Dendritic cell treated with granulocyte-macrophage colony-stimulating factor and Interleukin-4, amounts not matched to agents 40 ng/mL and 50 ng/mL, for 4 days (primary cell): ENCODE data around the gene CACNG3.
"Not testable (repeated sequence)": the region's sequence is repeated elsewhere in the genome, so short reads cannot be mapped to it uniquely, and the experiment has no call there.

ENCODE experiments used
- H3K27ac Mint-ChIP-seq: one replicate; pipeline ENCODE4 v1.8.0; 2022; ENCODE audit warnings: mild to moderate bottlenecking, mixed read lengths
- H3K27me3 Mint-ChIP-seq: one replicate; pipeline ENCODE4 v1.8.0; 2022; ENCODE audit warnings: mild to moderate bottlenecking, mixed read lengths
- H3K36me3 Mint-ChIP-seq: one replicate; pipeline ENCODE4 v1.8.0; 2022; ENCODE audit warnings: low read depth, mixed read lengths
- H3K4me1 Mint-ChIP-seq: one replicate; pipeline ENCODE4 v1.8.0; 2022; ENCODE audit warnings: low read depth, mixed read lengths
- H3K4me3 Mint-ChIP-seq: one replicate; pipeline ENCODE4 v1.8.0; 2022; ENCODE audit warnings: mild to moderate bottlenecking, moderate library complexity, mixed read lengths
- H3K9me3 Mint-ChIP-seq: one replicate; pipeline ENCODE4 v1.8.0; 2022; ENCODE audit warnings: mixed read lengths
- intact Hi-C: fragments of 100-400 bp; cut with micrococcal nuclease; formaldehyde crosslinking; loops from one replicate; pipeline ENCODE4 v1.15.0; 2022

Gene CACNG3

DNA sequence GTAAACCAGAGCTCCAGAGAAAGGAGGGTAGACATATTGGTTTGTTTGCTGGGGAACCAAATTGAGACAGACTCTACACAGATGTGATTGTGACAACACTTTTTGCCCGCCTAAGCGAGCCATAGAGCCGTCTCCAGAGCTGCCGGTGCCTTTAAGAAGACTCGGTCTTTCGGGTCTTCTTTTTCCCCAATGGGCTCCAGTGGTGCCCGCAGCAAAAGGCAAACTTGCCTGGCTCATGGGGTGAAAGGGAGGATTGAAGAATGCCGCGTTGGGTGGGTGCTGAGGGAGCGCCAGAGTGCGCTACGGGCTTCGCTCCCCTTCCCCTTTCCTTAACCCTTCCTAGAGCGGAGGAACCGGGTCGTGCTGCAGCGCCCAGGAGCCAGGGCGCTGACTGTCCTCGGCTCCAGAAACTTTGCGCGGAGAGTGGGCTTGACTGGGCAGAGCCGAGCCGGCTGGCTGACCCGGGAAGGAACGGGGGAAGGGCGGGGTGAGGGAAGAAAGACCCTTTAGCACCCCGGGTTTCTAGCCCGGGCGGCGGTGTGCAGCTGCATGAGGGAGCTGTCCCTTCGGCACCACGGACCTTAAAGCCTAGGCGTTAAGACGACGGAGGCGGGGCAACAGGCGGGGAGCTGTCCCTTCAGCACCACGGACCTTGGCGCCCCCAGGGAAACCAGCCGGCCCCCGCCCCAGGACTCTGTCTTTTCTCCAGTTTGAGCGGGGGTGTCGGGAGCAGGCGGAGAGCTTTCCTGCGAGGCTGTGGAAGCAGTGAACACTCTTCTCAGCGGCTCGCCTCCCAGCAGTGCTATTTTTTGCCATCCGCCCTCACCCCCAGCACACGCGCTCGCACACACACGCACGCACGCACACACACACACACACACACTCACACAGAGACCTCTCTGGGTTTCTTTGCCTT lies at the start of gene CACNG3:
Gene CACNG3, plus strand, starts transcription at position 880 of the 916 bp plus-strand sequence. CDS start 420 bp downstream, outside the sequence.
- Mint-ChIP-seq H3K27me3 (peaks cover 49% of the 10 kb centered on the region), H3K27ac (no peak within 1 kb of the TSS)
- intact Hi-C loops: no loop called here

DNA sequence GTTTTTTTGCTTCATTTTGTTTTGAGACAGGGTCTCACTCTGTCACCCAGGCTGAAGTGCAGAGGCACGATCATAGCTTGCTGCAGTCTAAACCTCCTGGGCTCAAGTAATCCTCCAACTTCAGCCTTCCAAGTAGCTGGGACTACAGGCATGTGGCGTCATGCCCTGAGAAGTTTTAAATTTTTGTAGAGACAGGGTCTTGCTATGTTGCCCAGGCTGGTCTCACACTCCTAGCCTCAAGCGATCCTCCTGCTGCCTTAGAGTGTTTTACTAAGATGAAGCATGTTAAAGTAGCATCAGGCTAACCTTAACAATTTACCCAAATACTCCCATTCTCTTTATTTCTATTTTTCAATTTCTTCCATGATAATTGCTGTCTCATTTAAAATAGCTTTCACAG lies 49.2 kb upstream of the CACNG3 start:
- intact Hi-C loops: no loop called here
- Mint-ChIP-seq H3K36me3 (peaks cover 42% of the 10 kb centered on the region), H3K4me3 (no peak overlapping the region), H3K27ac (no peak overlapping the region), H3K27me3 (no peaks in the 10 kb centered on the region), H3K4me1 (no peaks in the 10 kb centered on the region), H3K9me3 (no peaks in the 10 kb centered on the region)

More for the DNA sequence above, at the start of gene CACNG3:
- Mint-ChIP-seq H3K4me3 (no peak within 1 kb of the TSS), H3K4me1 (no peaks in the 10 kb centered on the region), H3K9me3 (no peaks in the 10 kb centered on the region), H3K36me3 (no peaks in the 10 kb centered on the region)

DNA sequence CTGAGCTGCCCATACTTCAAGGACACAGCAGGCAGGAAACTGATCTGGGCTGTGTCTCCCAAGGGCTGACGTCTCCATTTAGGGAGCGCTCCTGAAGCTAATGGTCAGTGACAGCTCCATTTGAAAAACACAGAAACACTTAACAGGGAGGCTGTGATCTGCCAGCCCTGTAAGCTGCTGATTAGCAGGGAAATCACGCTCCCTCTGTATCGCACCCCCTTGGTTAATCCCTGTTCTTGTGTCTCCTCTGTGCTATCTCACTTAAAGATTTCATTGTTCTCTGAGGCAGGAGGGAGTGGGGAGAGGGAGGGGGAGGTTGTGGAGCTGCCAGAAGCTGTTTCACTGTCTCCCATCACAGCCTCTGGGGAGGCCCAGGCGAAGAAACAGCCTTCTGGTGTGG lies 47.4 kb upstream of the CACNG3 start:
- Mint-ChIP-seq H3K36me3 (peaks cover 43% of the 10 kb centered on the region), H3K4me1 (no peaks in the 10 kb centered on the region), H3K9me3 (no peaks in the 10 kb centered on the region), H3K27me3 (no peaks in the 10 kb centered on the region), H3K27ac (no peak overlapping the region), H3K4me3 (no peak overlapping the region)
- intact Hi-C loops: no loop called here

DNA sequence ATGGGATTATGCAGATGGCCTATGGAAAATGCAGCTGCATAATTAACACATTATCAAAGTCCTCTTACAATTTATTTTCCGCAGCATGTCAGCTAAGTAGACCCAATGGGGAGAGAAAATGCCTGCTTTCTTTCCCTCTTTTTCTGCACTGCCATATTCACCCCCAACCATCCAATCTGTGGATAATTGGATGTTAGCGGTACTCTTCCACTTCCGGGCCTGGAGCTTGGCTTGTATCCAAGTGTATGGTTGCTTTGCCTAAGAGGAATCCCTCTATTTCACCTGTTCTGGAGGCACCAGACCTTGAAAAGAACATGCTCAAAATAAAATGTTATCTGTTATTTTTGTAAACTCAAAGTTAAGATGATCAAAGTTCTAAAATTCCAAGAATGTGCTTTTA lies 41.1 kb upstream of the CACNG3 start:
- intact Hi-C loops: no loop called here
- Mint-ChIP-seq H3K27ac (no peak overlapping the region), H3K27me3 (no peaks in the 10 kb centered on the region), H3K9me3 (no peaks in the 10 kb centered on the region), H3K36me3 (peaks cover 32% of the 10 kb centered on the region), H3K4me1 (no peaks in the 10 kb centered on the region), H3K4me3 (no peak overlapping the region)

DNA sequence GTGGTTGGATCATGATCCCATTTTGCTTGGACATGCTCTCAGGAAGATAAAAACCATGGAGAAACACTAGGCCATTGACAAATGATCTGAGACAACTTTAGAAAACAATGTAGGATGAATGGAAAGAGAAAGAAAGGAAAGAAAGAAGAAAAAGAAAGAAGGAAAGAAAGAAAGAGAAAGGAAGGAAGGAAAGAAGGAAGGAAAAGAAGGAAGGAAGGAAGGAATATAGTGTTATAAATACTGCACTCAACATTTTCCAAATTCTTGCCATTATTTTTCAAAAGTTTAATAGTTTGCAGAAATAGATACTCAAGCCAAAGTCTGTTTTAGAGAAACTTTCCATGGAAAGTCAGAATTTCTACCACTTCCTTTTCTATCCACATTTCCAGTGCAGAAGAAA lies 39.2 kb upstream of the CACNG3 start:
- intact Hi-C loops: no loop called here
- H3K27ac Mint-ChIP-seq: no peak overlapping the region
- H3K9me3 Mint-ChIP-seq: no peaks in the 10 kb centered on the region
- H3K36me3 Mint-ChIP-seq: peaks cover 26% of the 10 kb centered on the region
- no peaks in the 10 kb centered on the region for H3K4me1 Mint-ChIP-seq
- H3K4me3 Mint-ChIP-seq: no peak overlapping the region
- no peaks in the 10 kb centered on the region for H3K27me3 Mint-ChIP-seq

DNA sequence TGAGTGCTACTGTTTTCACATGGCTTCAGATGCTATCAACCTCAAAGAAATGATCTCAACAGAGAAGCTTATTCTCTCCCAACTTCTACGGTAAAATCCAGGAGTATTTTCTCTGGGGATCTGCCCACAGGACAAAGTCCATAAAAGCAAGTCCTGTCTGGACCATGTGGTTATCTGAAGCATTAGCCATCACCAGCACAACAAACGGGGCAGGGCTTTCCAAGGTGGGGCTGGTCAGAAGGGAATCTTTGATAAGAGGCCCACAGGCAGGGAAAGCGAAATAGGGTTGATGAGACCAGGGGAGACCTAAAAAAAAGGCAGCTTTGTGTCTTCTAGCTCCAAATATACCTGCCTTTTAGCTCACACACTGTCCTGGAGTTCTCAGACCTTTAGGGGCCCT lies 38.7 kb upstream of the CACNG3 start:
- Mint-ChIP-seq H3K4me3 (no peak overlapping the region), H3K27ac (no peak overlapping the region), H3K4me1 (no peaks in the 10 kb centered on the region), H3K36me3 (peaks cover 25% of the 10 kb centered on the region), H3K9me3 (no peaks in the 10 kb centered on the region), H3K27me3 (no peaks in the 10 kb centered on the region)
- intact Hi-C loops: no loop called here

DNA sequence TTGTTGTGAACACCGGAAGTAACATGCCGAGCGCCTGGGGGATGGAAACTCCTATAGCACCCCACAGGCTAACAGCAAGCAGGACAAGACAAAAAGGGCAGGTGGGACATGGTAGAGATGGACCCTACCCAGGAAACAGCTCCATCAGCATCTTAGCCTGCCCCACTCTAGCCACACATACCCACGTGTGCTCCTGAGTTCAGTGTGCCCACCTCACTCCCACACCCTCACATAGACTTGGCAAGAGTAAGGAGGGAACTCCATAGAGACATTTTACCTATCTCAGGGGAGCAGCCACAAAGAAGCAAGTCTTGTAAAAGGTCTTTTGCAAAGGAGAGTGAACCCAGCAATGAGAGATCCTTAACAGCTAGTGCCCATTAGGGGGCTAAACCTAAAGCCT lies 37.8 kb upstream of the CACNG3 start:
- Mint-ChIP-seq H3K9me3 (no peaks in the 10 kb centered on the region), H3K27ac (no peak overlapping the region), H3K27me3 (no peaks in the 10 kb centered on the region), H3K4me1 (no peaks in the 10 kb centered on the region), H3K4me3 (no peak overlapping the region), H3K36me3 (peaks cover 20% of the 10 kb centered on the region)
- intact Hi-C loops: no loop called here

DNA sequence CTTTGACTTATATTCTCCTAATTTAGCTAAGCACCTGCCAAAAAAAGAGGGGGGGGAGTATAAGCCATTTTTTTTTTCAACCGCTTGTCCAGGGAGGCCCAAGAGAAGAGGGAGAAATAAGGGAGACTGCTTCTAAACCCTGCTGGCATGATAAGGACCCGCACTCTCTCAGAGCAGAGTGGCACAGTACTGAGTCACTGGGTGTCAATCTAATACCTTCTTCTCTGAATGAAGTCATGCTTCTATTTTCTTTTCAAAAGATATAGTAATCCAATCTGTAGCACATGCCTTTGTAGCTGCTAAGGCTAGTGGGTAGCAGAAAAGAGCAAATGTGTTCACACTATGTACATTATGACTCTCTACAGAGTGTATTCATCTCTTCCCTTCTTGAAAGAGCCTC lies 34.9 kb upstream of the CACNG3 start:
- Mint-ChIP-seq H3K9me3 (no peaks in the 10 kb centered on the region), H3K27me3 (peaks cover 2% of the 10 kb centered on the region), H3K36me3 (peaks cover 6% of the 10 kb centered on the region), H3K4me1 (no peaks in the 10 kb centered on the region), H3K4me3 (no peak overlapping the region), H3K27ac (no peak overlapping the region)
- intact Hi-C loops: no loop called here

DNA sequence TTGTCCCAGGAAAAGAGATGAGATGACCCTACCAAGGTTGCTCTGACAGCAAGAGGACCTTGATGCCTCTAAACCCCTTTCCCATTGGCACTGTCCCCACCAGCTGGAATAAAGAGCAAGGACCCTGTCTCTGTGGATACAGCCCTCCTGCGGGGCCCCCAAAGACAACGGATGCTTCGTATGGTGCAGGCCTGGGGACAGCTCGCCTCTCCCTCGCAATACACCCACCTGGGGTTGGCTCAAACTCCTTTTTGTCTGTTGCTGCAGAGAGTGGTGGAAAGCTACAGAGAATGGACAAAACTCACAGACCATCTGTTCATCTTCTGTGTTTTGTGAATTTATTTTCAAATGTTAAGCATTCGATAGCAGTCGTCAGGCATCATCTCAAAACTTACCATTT lies 27.6 kb upstream of the CACNG3 start:
- Mint-ChIP-seq H3K9me3 (no peaks in the 10 kb centered on the region), H3K27ac (no peak overlapping the region), H3K27me3 (peaks cover 4% of the 10 kb centered on the region), H3K36me3 (no peaks in the 10 kb centered on the region), H3K4me1 (no peaks in the 10 kb centered on the region), H3K4me3 (no peak overlapping the region)
- intact Hi-C loops: no loop called here

DNA sequence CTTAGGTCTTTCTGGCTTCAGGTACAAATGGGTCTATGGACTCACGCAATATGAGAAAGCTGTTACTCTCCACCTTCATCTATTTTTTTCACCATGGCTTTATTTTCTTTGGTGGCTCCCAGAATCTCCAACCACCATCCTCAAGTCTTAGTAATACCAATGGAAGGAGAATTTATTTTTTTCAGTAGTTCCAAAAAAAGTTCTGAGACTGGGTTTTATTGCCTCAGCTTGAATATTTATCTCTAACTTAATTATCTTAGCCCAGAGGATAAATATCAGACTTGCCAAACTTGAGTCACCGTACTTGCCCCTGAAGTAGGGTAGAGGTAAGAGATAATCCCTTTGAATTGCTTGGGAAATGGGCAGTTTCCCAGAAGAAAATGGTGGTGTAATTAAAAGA lies 23.2 kb upstream of the CACNG3 start:
- Mint-ChIP-seq H3K4me1 (no peaks in the 10 kb centered on the region), H3K36me3 (no peaks in the 10 kb centered on the region), H3K4me3 (no peak overlapping the region), H3K9me3 (peaks cover 12% of the 10 kb centered on the region), H3K27me3 (no peaks in the 10 kb centered on the region), H3K27ac (no peak overlapping the region)
- intact Hi-C loops: no loop called here

DNA sequence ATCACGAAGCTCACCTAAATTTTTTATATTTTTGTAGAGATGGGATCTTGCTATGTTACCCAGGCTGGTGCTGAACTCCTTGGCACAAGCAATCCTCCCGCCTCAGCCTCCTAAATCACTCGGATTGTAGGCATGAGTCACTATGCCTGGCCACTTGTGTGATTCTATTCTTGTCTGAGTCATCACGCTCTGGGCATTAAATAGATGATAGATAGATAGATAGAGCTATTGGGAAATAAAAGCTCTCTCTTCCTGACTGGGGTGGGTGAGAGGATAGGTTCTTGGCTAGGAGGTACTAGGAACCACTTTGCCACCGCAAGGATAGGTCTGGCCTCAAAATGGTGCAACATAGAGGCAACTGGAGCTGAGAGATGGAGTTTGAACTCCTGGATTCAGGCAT lies 21.4 kb upstream of the CACNG3 start:
- Mint-ChIP-seq H3K27ac (no peak overlapping the region), H3K27me3 (no peaks in the 10 kb centered on the region), H3K4me1 (no peaks in the 10 kb centered on the region), H3K4me3 (no peak overlapping the region), H3K36me3 (no peaks in the 10 kb centered on the region), H3K9me3 (peaks cover 27% of the 10 kb centered on the region)
- intact Hi-C loops: no loop called here

DNA sequence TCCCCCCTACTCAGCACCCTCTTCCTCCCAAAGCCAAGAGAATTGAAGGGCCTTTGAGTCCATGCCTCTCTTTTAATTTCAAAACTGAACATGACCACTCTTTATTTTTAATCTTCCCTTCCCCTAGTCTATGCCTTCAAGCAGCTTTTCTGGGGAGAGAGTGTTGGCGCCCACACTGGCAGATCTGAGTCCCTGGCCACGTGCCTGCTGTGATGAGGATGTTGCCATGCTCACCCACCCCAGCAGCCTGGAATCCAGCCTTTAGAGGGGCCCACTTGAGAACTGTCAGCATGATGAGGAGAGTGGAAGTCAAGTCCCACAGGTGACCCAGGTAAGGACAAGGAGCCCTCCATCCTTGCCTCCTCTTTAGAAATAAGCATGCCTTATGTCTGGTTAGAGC lies 20.3 kb upstream of the CACNG3 start:
- no peaks in the 10 kb centered on the region for H3K27me3 Mint-ChIP-seq
- H3K9me3 Mint-ChIP-seq: peaks cover 27% of the 10 kb centered on the region

DNA sequence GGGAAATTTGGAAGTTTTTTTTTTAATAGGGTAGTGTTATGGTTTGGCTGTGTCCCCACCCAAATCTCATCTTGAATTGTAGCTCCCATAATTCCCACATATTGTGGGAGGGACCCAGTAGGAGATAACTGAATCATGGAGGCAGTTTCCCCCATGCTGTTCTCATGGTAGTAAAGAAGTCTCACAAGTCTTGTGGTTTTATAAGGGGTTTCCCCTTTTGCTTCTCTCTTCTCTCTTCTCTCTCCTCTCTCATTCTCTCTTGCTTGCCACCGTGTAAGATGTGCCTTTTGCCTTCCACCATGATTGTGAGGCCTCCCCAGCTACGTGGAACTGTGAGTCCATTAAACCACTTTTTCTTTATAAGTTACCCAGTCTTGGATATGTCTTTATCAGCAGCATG lies 17.3 kb upstream of the CACNG3 start:
- intact Hi-C loops, H3K27ac Mint-ChIP-seq: not testable (repeated sequence)

More for the DNA sequence above, 20.3 kb upstream of the CACNG3 start:
- Mint-ChIP-seq H3K4me3 (no peak overlapping the region), H3K4me1 (no peaks in the 10 kb centered on the region), H3K36me3 (no peaks in the 10 kb centered on the region), H3K27ac (no peak overlapping the region)
- intact Hi-C loops: no loop called here

DNA sequence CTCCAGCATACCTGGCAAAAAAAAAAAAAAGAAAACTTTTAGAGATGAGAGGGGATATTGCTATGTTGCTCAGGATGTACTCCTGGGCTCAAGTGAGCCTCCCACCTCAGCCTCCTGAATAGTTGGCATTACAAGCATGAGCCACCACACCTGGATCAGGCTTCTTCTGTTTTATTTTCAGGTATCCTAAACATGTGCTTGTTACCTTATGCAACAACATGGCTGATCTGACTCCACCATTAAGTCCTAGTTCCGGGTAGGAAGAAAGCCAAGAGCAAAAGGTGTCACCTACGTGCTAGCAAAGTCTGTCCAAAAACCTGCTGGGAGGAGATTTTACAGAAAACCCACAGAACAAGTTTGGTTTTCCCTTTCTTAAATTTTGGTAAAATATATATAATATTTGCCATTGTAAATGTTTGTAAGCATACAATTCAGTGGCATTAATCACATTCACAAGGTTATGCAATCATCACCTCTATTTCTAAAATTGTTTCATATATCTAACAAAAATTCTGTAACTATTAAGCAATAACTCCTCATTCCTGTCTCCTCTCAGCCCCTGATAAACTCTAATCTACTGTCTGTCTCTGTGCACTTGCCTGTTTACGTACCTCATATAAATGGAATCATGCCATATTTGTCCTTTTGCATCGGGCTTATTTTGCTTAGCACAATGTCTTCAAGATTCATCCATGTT lies 9.1 kb upstream of the CACNG3 start:
- intact Hi-C loops: no loop called here
- Mint-ChIP-seq H3K4me3 (no peak overlapping the region), H3K4me1 (no peaks in the 10 kb centered on the region), H3K27ac (no peak overlapping the region), H3K27me3 (peaks cover 18% of the 10 kb centered on the region), H3K36me3 (no peaks in the 10 kb centered on the region), H3K9me3 (no peaks in the 10 kb centered on the region)

More for the DNA sequence above, 17.3 kb upstream of the CACNG3 start:
- peaks cover 13% of the 10 kb centered on the region for H3K27me3 Mint-ChIP-seq
- H3K9me3 Mint-ChIP-seq: peaks cover 27% of the 10 kb centered on the region
- not testable (repeated sequence) for H3K4me3 Mint-ChIP-seq, H3K36me3 Mint-ChIP-seq, H3K4me1 Mint-ChIP-seq
